ENCODE data around the gene ADAMTS19.

ADAMTS19 gene

GRCh38 chr5:129691220-129691619 lies 231.1 kb downstream of the ADAMTS19 start:
- DNase-seq (ENCODE audit: low spot score): no peak

DNA sequence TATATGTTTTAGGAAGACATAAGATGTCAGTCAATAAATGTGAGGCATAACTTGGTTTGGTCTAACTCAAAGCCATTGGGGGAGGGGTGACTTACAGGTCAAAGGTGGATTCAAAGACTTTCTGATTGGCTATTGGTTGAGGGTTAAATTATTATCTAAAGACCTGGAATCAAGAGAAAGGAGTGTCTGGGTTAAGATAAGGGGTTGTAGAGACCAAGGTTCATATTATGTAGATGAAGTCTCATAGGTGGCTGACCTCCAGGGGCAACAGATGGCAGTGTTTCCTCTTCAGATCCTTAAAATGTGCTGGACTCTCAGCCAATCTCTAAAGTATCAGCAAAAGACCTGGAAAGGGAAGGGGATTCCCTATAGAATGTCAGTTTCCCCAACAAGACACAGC lies 236.5 kb downstream of the ADAMTS19 start:
- DNase-seq (ENCODE audit: low spot score): no peak

DNA sequence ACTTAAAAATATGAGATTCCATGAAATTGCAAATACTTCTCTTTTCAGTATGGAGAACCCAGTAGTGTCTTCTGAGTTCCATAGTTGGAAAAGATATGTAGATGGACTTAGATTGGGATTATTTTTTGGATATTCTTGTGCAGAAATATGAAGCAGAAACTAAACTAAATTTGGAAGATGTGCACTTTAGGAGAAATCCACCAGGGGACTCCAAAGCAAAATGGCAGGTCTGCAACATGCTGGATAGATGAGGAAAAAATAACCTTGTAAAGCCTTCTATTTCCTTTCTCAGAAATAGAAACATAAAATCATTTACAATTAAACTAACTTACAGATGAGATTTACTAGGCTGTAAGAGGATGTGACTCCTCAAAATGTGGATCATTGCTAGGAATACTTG lies 238.6 kb downstream of the ADAMTS19 start:
- DNase-seq (ENCODE audit: low spot score): no peak

GRCh38 chr5:129716235-129716634 lies 256.1 kb downstream of the ADAMTS19 start:
- DNase-seq (ENCODE audit: low spot score): no peak

DNA sequence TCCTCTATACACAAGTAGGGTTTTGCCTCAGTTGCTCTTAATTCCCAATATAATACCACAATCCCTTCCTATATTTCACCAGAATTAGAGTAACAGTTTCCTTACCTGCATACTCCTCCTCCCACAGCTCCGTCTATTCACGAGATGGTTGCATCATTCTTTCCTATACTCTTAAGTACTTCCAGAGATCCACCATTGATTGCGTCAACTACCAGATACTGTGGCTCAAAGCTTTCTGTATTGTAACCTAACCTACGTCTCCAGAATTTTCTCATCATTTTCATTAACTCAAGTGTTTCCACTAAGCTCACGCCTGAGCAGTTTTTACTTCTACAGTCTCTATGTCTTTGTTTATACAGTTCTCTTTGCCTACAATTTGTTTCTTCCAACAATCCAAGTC lies 256.6 kb downstream of the ADAMTS19 start:
- DNase-seq (ENCODE audit: low spot score): no peak

DNA sequence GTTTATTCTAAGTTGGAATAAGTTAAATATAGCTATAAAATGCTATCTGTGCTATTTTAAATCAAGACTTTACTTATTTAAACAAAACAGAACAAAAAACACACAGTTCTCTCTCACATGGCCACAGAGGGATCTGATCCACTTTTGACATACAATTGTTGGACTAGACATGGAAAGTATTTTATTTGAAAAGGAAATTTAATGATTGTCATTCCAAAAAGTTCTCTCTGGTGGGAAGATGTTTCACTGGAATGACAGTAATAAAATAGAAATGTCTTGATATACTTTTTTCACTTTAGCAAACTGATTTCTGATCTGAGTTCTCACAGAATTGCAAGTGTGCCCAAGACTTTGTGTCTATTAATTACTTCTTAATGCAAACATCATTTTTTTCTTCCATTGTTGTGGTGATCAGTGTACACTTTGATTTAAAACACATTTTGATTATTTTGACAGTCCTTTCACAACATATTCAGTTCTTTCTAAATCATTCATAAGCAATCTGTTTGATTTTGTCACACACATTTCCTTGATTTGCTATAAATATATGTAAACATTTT lies 257.7 kb downstream of the ADAMTS19 start:
- DNase-seq (ENCODE audit: low spot score): no peak

DNA sequence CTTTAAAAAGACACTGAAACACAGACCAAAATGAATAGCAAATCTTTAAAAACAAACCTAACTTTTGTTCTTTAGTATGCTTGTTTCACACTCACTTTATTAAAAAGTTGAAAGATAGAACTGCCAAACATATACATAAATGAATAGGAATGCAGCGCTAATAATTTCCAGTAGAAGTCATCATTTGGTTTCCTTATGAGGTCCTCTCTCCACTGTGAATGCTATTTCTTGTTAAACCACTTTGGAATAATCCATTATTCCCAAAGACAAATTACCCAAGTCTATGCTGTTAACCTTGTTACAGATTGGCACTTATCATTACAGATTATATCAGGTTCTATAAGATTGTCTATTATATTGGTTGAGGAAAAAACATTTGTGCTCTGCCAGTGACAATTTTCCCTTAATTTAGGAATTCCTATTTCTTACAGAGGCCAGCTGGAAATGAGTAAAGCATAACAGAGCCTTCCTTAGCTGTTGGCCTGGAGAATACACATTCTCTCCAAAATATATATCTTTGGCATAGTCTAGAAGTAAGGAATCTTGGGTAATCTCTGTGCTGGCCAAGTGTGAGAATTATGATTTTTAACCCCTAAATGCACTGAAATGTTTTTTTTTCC lies 258.5 kb downstream of the ADAMTS19 start:
- no peak for DNase-seq (ENCODE audit: low spot score)

- no peak for DNase-seq (ENCODE audit: low spot score)
Observed at GRCh38 chr5:129724222-129724621, 264.1 kb downstream of the ADAMTS19 start.

DNA sequence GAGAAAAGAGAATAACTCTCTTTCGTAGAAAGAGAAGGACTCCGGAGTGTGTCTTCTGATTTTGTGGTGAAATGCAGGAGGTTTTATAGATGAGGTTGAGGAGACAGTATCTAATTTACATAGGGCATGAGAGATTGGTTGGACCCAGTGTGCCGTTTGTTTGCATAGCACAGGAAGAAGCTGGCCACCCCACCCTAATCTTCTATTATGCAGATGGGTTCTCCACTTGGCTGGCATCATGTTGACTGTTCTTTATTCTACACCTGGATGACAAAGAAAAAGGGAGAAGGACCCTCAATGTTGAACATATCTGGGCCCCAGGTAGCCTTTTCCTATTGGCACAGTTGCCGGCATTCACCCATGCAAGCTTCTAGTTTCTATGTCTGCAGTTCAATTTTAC lies 264.5 kb downstream of the ADAMTS19 start:
- no peak for DNase-seq (ENCODE audit: low spot score)

DNA sequence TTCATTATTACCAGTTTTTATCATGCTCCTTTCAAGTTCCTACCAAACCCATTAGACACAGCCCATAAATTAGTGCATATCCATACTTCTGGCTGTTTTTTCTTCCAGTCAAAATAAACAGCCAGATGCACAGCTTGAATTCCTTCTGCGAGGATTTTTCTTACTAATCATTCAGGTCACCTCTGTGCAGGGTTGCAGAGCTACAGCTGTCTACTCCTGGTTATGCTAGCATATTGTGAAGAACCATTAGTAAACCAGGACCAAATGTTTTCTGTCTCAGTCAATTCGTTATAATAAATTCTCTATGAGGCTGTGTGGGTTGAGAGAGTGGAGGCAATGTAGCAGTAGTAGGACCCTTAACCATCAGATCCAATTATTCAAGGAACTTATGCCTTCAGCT lies 279.7 kb downstream of the ADAMTS19 start:
- no peak for DNase-seq (ENCODE audit: low spot score)

DNA sequence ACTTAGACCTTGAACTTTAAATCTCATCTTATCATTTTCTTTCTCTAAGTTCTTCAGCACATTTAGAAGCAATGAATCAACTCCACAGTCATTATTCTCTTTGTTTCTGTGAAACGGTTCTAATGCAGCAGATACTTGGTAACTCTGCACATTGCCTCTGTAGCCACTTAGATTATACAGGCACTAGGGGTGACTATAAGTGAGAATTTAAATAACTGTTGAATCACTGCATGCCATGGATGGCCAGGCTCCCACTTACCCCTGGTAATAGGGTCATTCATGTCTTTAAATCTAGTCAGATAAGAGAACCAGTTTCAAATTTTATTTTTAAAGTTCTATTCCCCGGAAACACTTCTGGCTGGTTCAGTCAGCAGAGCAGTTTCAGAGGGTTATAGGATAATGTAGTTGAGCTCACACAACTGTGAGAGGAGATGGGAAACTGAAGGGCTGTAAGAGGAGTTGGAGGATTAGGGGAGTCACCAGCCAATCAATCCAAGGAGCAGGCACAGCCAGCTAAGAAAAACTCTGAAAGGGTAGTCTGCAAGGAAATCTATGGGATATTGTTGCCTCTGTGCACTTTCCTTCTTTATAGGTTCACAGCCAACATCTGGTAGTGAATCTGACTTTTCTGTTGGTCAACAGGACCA lies 283.6 kb downstream of the ADAMTS19 start:
- DNase-seq (ENCODE audit: low spot score): no peak

DNA sequence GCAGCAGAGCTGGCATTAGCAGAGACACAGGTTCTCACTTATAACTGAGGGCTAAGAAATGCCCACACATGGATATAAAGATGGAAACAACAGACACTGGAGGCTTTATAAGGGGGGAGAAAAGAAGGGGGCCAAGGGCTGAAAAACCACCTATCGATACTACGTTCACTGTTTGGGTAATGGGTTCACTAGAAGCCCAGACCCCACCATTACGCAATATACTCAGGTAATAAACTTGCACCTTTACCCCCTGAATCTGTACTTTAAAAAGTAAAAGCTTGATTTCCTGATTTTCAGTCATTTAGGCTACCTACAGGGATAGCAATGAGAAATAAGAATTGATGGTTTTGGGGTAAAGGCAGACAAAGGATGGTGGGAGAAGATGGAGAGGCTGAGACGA lies 285.9 kb downstream of the ADAMTS19 start:
- no peak for DNase-seq (ENCODE audit: low spot score)

DNA sequence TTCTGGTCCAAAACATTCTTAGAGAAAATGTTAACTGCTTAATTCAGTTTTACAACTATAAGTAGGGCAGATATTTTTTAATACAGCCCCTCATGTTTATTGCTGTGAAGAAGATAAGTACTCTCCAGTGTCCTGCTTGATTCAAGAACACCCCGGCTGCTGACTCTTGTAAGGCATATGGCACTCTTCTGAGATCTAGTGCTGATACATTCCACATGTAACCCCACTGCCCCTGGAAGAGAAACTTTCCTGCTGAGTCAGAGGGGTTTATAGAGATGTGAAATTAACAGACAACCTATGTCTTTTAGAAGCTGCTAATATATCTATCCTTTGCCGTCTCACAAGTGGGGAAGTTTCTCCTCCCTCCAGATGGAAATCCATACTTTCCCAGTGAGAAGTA lies 286.8 kb downstream of the ADAMTS19 start:
- DNase-seq (ENCODE audit: low spot score): no peak

- no peak for DNase-seq (ENCODE audit: low spot score)
Observed at GRCh38 chr5:129747572-129748407, 287.7 kb downstream of the ADAMTS19 start, which contains the start of gene MINAR2. Gene MINAR2 (plus strand): TSS chr5:129748094. CDS start chr5:129748191, 97 bp downstream.

DNA sequence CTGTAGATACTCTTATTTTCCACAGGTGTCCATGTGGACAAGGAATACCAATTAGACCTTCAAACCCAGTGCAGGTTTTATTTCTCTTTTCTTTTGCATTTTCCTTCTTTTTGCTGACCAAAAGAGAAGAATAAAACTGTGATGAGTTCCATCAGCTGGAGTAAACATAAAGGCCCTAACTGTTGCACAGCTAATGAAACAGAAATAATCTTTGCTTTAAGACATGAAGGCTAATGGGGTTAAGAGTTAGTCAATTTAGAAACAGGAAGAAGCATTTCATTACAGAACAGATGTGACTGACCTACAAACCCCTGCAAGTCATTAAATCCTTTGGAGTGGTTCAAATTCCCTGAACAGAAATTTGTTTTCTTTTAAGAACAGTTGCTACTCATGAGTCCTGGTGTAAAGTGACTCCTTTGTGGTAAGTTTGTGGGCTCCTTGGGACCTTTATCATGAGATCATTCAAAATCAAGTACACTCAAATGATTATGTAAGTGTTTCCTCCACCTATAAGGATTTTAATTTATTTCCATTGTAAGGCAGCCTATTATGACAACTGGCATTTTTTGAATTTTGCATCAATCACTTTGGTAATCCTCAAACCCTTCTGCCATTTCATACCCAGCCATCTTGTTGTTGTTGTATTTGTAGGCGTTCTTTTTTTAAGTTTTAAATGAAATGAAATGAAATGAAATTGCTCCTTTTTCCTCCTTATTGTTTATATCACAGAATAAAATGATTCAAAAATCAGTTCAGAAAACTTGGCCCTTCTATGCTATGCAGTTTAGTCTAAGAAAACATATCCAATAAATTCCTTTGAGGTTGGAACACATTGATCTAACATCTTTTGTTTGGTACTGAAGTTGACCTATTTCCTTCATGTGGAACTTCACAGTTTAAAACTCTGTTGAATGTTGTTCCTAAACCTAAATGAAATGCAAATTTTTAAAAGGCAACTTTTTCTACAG lies 289.1 kb downstream of the ADAMTS19 start:
- DNase-seq (ENCODE audit: low spot score): no peak

- DNase-seq (ENCODE audit: low spot score): no peak
Observed at GRCh38 chr5:129760636-129761325, 300.7 kb downstream of the ADAMTS19 start.

DNA sequence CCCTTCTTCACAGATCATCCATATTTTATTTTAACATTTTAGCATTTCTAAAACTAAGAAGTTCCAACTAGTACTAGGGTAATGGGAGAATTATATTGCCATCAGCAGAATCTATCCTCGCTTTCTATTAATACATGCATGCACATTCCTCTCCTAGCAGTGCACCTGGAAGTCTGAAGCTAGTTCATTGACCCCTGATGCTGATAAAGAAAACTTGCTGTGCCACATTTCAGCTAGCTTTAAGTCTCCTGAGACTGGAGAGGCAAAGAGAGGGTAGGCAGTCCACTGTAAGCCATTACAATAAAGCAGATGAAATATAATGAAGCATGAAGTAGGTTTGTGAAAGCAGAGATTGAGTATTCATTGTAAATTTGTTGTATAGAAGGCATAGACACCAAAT lies 303.6 kb downstream of the ADAMTS19 start:
- no peak for DNase-seq (ENCODE audit: low spot score)

GRCh38 chr5:129766798-129767197 lies 306.7 kb downstream of the ADAMTS19 start:
- no peak for DNase-seq (ENCODE audit: low spot score)

- peak; percentile 67 for DNase-seq (ENCODE audit: low spot score)
Observed at GRCh38 chr5:129767927-129768380, 307.9 kb downstream of the ADAMTS19 start.

- DNase-seq (ENCODE audit: low spot score): no peak
Observed at GRCh38 chr5:129768735-129769134, 308.6 kb downstream of the ADAMTS19 start.

Data from D341Med (cell line).